Body of pancreas (tissue), 4 donors: ENCODE results near the gene CCBE1.

Source experiments
- POLR2A ChIP-seq, 3 donors: fragments of 450-650 bp; IDR thresholded peaks; one replicate each; pipeline ENCODE4 v1.6.1; 2016; ENCODE audit warnings: antibody characterized with exemption in 3 of 3, mild to moderate bottlenecking in 2 of 3
- TF ChIP-seq, protein P1 (sequence below), 7 experiments: fragments of 450-650 bp in 4 of 7; fragments of 200-600 bp in 3 of 7; sonication (generic) in 3 of 7; IDR thresholded peaks; one replicate each; pipeline ENCODE4 v1.5.1; 2016 to 2019; ENCODE audit warnings: antibody characterized with exemption in 7 of 7

DNA sequence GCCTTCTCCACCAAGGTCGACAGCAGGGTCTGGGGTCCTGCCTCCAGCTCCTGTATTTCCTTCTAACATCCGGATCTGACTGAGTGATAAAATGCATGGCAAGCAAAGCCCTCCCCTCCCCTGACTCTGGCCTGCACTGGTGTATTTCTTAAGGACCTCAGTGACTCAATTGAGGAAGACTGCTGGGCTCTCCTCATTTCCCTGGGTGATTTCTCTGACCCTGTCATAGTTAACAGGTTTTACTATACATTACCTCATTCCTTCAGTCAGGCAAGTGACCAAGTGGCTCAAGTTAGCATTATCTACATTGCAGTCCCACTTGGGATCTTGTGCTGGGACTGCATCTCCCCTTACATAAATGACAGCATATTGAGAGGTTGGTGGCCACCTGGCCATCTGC is 38.8 kb upstream of the CCBE1 start:
- TF ChIP-seq POLR2A (IDR thresholded peaks at IDR 0.05), result no peak
- TF ChIP-seq, protein P1, sequence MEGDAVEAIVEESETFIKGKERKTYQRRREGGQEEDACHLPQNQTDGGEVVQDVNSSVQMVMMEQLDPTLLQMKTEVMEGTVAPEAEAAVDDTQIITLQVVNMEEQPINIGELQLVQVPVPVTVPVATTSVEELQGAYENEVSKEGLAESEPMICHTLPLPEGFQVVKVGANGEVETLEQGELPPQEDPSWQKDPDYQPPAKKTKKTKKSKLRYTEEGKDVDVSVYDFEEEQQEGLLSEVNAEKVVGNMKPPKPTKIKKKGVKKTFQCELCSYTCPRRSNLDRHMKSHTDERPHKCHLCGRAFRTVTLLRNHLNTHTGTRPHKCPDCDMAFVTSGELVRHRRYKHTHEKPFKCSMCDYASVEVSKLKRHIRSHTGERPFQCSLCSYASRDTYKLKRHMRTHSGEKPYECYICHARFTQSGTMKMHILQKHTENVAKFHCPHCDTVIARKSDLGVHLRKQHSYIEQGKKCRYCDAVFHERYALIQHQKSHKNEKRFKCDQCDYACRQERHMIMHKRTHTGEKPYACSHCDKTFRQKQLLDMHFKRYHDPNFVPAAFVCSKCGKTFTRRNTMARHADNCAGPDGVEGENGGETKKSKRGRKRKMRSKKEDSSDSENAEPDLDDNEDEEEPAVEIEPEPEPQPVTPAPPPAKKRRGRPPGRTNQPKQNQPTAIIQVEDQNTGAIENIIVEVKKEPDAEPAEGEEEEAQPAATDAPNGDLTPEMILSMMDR (IDR thresholded peaks at IDR 0.05), result no peak
